GM12878 (cell line): ENCODE data around the gene LATS2. TPM values are rescaled to one million over a fixed set of nuclear protein-coding genes. Genes with fewer than 3 reads are reported as not detected.

Experiments used
- ATAC-seq: fragments of 200-7000 bp; cut with Tn5 transposase; 3 replicates; pipeline ENCODE4 v1.9.1; 2020; ENCODE audit warnings: mild to moderate bottlenecking, moderate library complexity
- BruUV-seq: library from RNA; stranded (reverse); fragments of 400-500 nt; replicated peaks from 2 replicates; lab custom pipeline; 2021; lab: Mats Ljungman, UMichigan
- CTCF ChIA-PET: fragments of 300-600 bp; sonication (Branson Sonifier 250); formaldehyde crosslinking; extraction: SDS; loops from one replicate; lab custom pipeline; 2021; ENCODE audit warnings: inconsistent platforms; lab: Yijun Ruan, JAX
- POLR2A ChIA-PET: fragments of 350-600 bp; formaldehyde crosslinking; extraction: SDS; loops from one replicate; lab custom pipeline; 2021; ENCODE audit warnings: inconsistent platforms; lab: Charles Lee
- RAD21 ChIA-PET: fragments of 300-600 bp; sonication (Branson Sonifier 250); formaldehyde crosslinking; loops from one replicate; lab custom pipeline; 2023; ENCODE audit warnings: antibody characterized with exemption; ENCODE audit not compliant: unreplicated experiment; lab: Charles Lee
- SMC1A ChIA-PET: fragments of 300-600 bp; sonication (Branson Sonifier 250); formaldehyde crosslinking; loops from one replicate; lab custom pipeline; 2023; ENCODE audit not compliant: unreplicated experiment, uncharacterized antibody; lab: Charles Lee
- DNase-seq: peaks from one replicate; pipeline ENCODE4 v3.0.0-alpha.2; 2011; ENCODE audit warnings: low read depth, low spot score
- FAIRE-seq: peaks from 3 replicates; lab custom pipeline; 2011; peaks lifted over from hg19 to GRCh38; lab: Jason Lieb, UNC
- H2AFZ ChIP-seq: 2 replicates; pipeline ENCODE4 v1.6.0; 2011; ENCODE audit warnings: low read depth, low read length, control low read depth; ENCODE audit not compliant: control insufficient read depth
- H3K27ac ChIP-seq: 2 replicates; pipeline ENCODE4 v1.5.1; 2011; ENCODE audit warnings: control low read depth; ENCODE audit not compliant: control insufficient read depth, insufficient read depth
- H3K27me3 ChIP-seq, 2 experiments: replicated peaks in 1 of 2; 2 replicates each; pipeline versions ENCODE4 v1.6.0 to v1.6.1; 2011; ENCODE audit warnings: low read length in 1 of 2; ENCODE audit not compliant: control insufficient read depth in 2 of 2, insufficient read depth in 2 of 2
- H3K36me3 ChIP-seq, 2 experiments: 2 replicates each; pipeline ENCODE4 v1.5.1; 2011; ENCODE audit warnings: low read length in 1 of 2; ENCODE audit not compliant: control insufficient read depth in 2 of 2, insufficient read depth in 2 of 2
- H3K4me1 ChIP-seq: 2 replicates; pipeline ENCODE4 v1.6.1; 2011; ENCODE audit warnings: mild to moderate bottlenecking, low read length, moderate library complexity, mixed read lengths; ENCODE audit not compliant: control insufficient read depth, insufficient read depth
- H3K4me2 ChIP-seq: 2 replicates; pipeline ENCODE4 v1.6.0; 2011; ENCODE audit warnings: control low read depth; ENCODE audit not compliant: control insufficient read depth, insufficient read depth
- H3K4me3 ChIP-seq: fragments of 200-600 bp; sonication (generic); 2 replicates; pipeline ENCODE4 v1.5.1; 2016
- H3K79me2 ChIP-seq: 2 replicates; pipeline ENCODE4 v1.6.0; 2011; ENCODE audit warnings: low read length; ENCODE audit not compliant: control insufficient read depth, insufficient read depth
- H3K9ac ChIP-seq: 2 replicates; pipeline ENCODE4 v1.8.0; 2011; ENCODE audit warnings: low read length, control low read depth, mixed read lengths; ENCODE audit not compliant: control insufficient read depth, insufficient read depth
- H3K9me3 ChIP-seq: replicated peaks from 3 replicates; pipeline ENCODE4 v1.5.1; 2011; ENCODE audit warnings: mild to moderate bottlenecking, low read length; ENCODE audit not compliant: control insufficient read depth, insufficient read depth
- H4K20me1 ChIP-seq: 2 replicates; pipeline ENCODE4 v1.6.0; 2011; ENCODE audit not compliant: control insufficient read depth, insufficient read depth
- ATF3 ChIP-seq: IDR thresholded peaks from 2 replicates; pipeline ENCODE4 v1.6.1; 2011; ENCODE audit warnings: low read depth, mild to moderate bottlenecking, low read length, moderate library complexity, borderline replicate concordance; ENCODE audit errors: extremely low read depth
- BCL11A ChIP-seq: IDR thresholded peaks from 2 replicates; pipeline ENCODE4 v1.6.1; 2011; ENCODE audit warnings: low read depth, low read length
- CEBPB ChIP-seq, 2 experiments: fragments of 150-350 bp in 1 of 2; IDR thresholded peaks; 2 replicates each; pipeline ENCODE4 v1.6.1; 2012 to 2014; ENCODE audit warnings: low read depth in 2 of 2, low read length in 2 of 2, borderline replicate concordance in 1 of 2, inconsistent platforms in 1 of 2
- CREB1 ChIP-seq: IDR thresholded peaks from 2 replicates; pipeline ENCODE4 v1.6.1; 2012; ENCODE audit warnings: low read depth, mild to moderate bottlenecking, inconsistent platforms
- DPF2 ChIP-seq: fragments of 450-650 bp; IDR thresholded peaks from 2 replicates; pipeline ENCODE4 v1.6.1; 2017; ENCODE audit warnings: mild to moderate bottlenecking
- FOXK2 ChIP-seq: fragments of 450-650 bp; IDR thresholded peaks from 2 replicates; pipeline ENCODE4 v1.6.1; 2017; ENCODE audit warnings: mild to moderate bottlenecking, moderate library complexity
- HDGF ChIP-seq: fragments of 450-650 bp; IDR thresholded peaks from 2 replicates; pipeline ENCODE4 v1.6.1; 2016; ENCODE audit warnings: antibody characterized with exemption
- HSF1 ChIP-seq: fragments of 150-350 bp; IDR thresholded peaks from 2 replicates; pipeline ENCODE4 v1.6.1; 2014; ENCODE audit warnings: mild to moderate bottlenecking, low read depth, low read length
- IKZF2 ChIP-seq, 2 experiments: fragments of 450-650 bp; IDR thresholded peaks; 2 replicates each; pipeline ENCODE4 v1.6.1; 2017; ENCODE audit warnings: mild to moderate bottlenecking in 2 of 2, moderate library complexity in 2 of 2
- KAT2A ChIP-seq: conservative IDR thresholded peaks from 2 replicates; pipeline ENCODE4 v1.6.1; 2011; ENCODE audit warnings: low read depth, low read length; ENCODE audit not compliant: control insufficient read depth
- POLR2AphosphoS5 ChIP-seq: IDR thresholded peaks from 2 replicates; pipeline ENCODE4 v1.6.1; 2011; ENCODE audit warnings: mild to moderate bottlenecking, low read length, inconsistent platforms
- RELA ChIP-seq: fragments of 450-650 bp; IDR thresholded peaks from 2 replicates; pipeline ENCODE4 v1.8.0; 2014; ENCODE audit warnings: borderline replicate concordance; ENCODE audit not compliant: partially characterized antibody
- SMAD1 ChIP-seq: fragments of 450-650 bp; IDR thresholded peaks from 2 replicates; pipeline ENCODE4 v1.6.1; 2018; ENCODE audit warnings: mild to moderate bottlenecking, low read depth; ENCODE audit not compliant: partially characterized antibody
- SMAD5 ChIP-seq: IDR thresholded peaks from 2 replicates; pipeline ENCODE4 v1.6.1; 2016; ENCODE audit warnings: antibody characterized with exemption, low read depth
- TAF1 ChIP-seq: IDR thresholded peaks from 2 replicates; pipeline ENCODE4 v1.6.1; 2011; ENCODE audit warnings: mild to moderate bottlenecking, low read depth, low read length, borderline replicate concordance
- YY1 ChIP-seq: IDR thresholded peaks from 2 replicates; pipeline ENCODE4 v1.6.1; 2011; ENCODE audit warnings: low read depth, mild to moderate bottlenecking, low read length
- ZNF274 ChIP-seq: IDR thresholded peaks from one replicate; pipeline ENCODE4 v1.8.0; 2011; ENCODE audit not compliant: insufficient read length, insufficient read depth
- WGBS: methylation state at CpG from one replicate; pipeline ENCODE4 v1.1.6; 2016; ENCODE audit warnings: low lambda C conversion rate; ENCODE audit not compliant: insufficient replicate concordance, insufficient coverage; ENCODE audit errors: missing lambda C conversion rate; 5-methylcytosine and 5-hydroxymethylcytosine counted together
- in situ Hi-C: fragments of 300-500 bp; cut with MboI; formaldehyde crosslinking; loops from 9 replicates; pipeline ENCODE4 v1.14.3; 2018; ENCODE audit warnings: mixed read lengths
- intact Hi-C: fragments of 100-400 bp; cut with micrococcal nuclease; formaldehyde crosslinking; loops from one replicate; pipeline ENCODE4 v1.14.2; 2022; ENCODE audit not compliant: unreplicated experiment
- polyA plus RNA-seq, 11 experiments: library from polyadenylated mRNA; depleted of rRNA in 4 of 11; unstranded in 6 of 11; stranded (reverse) in 5 of 11; fragments of >200 nt; fragmentation: Nextera tagmentation in 4 of 11; fragmentation: Illumina TruSeq in 1 of 11; extraction: Ambion mirVana in 4 of 11; extraction: Trizol in 1 of 11; gene quantifications; 1 replicate in 1 of 11; 2 replicates in 10 of 11; pipeline versions ENCODE4 v1.2.1 to v1.2.3, GENCODE V29; 2011 to 2016; ENCODE audit warnings: inconsistent platforms in 2 of 11, missing spikeins in 2 of 11, low read depth in 1 of 11
- total RNA-seq, 4 experiments: library from RNA; depleted of rRNA in 3 of 4; stranded (reverse); fragments of >200 nt in 3 of 4; fragmentation: Illumina TruSeq in 1 of 4; extraction: Trizol in 1 of 4; gene quantifications; 2 replicates each; pipeline versions ENCODE4 v1.2.1 to v1.2.3, GENCODE V29; 2013 to 2021

LATS2 gene
- total and polyA plus RNA-seq, 10 of the 15 experiments (the other 5 are each of a cell fraction or from before 2014, with no cell fraction given): 0.90 to 7.8 (median 2.0) TPM

DNA sequence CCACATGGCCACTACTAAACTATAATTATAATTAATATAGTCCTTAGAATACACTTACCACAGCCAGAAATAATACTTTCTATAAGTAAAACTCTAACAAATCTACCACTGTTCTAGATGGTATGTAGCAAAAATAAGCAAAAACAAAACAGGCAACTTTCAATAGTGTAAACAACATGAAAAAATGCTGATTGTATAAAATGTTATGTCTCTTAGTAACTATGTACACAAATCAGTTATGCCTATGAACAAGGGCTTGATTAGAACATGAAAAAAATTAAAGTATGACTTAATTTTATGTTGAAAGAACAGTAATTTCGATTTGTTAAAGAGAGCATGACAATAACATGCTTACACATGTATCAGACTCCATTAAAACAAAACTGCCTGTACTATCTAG, 60.7 kb downstream of the LATS2 start:
- POLR2A ChIA-PET: no interaction called here
- no peaks in the 10 kb centered on the region for H3K27me3 ChIP-seq
- ATAC-seq (no peak), FAIRE-seq (no peak), DNase-seq (no peak)
- in situ Hi-C loops: no loop called here
- H3K9me3 ChIP-seq: no peaks in the 10 kb centered on the region
- CTCF ChIA-PET: no interaction called here
- no peak overlapping the region for H2AFZ ChIP-seq
- H3K4me1 ChIP-seq: no peaks in the 10 kb centered on the region
- no peaks in the 10 kb centered on the region; a peak in 1 of 4 replicates for H3K36me3 ChIP-seq
- WGBS: 3% methylated on average over 1 of the region's 1 CpG
- BruUV-seq: no TSS peak
- RAD21 ChIA-PET: no interaction called here
- no peaks in the 10 kb centered on the region for H4K20me1 ChIP-seq
- no peak overlapping the region for H3K4me2 ChIP-seq
- intact Hi-C loops: no loop called here
- no peak for TF ChIP-seq SMAD1
- TF ChIP-seq IKZF2 (IDR thresholded peaks at IDR 0.05): no peak
- TF ChIP-seq YY1: no peak
- TF ChIP-seq, all 136 proteins: peak for 0
- Histone ChIP-seq H3K9ac (no peak overlapping the region), H3K27ac (no peak overlapping the region), H3K4me3 (no peak overlapping the region), H3K79me2 (no peaks in the 10 kb centered on the region)
- SMC1A ChIA-PET: no interaction called here

DNA sequence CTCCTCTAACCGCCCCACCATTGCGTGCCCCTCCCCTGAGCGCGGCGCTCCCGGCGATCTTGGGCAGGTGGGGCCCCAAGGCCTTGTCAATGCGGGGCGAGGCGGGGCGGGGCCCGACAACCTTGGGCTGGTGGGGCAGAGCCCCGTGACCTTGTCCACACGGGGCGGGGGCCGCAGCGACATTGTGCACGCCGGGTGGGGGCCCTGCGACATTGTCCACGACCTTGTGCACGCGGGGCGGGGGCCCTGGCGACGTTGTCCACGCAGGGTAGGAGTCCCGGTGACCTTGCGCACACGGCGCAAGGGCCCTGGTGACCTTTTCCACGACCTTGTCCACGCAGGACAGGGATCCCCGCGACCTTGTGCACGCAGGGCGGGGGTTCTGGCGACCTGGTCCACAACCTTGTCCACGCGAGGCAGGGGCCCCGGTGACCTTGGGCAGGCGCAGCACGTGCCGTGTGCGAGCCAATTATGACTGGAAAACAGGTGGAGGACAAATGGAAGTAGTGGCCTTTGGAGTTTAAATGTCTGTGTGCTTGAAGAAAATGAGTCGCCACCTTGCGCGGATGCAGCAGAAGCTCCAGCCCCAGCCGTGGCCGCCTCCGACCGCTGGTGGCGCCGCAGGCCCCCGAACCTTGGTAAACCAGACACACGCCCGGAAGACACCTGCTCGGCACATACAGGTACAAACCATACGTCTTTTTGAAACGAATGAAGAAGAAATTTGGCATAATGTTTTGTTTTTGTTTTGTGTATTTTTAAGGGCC, 62.6 kb downstream of the LATS2 start:
- in situ Hi-C loops (no loop called here), intact Hi-C loops (no loop called here)
- Histone ChIP-seq H3K4me3 (no peak overlapping the region), H3K9ac (no peak overlapping the region), H3K36me3 (no peaks in the 10 kb centered on the region; a peak in 1 of 4 replicates), H3K27me3 (no peaks in the 10 kb centered on the region), H3K27ac (no peak overlapping the region), H3K79me2 (no peaks in the 10 kb centered on the region), H2AFZ (no peak overlapping the region), H3K4me2 (no peak overlapping the region), H4K20me1 (no peaks in the 10 kb centered on the region), H3K9me3 (no peaks in the 10 kb centered on the region), H3K4me1 (no peaks in the 10 kb centered on the region)
- CTCF ChIA-PET: no interaction called here
- RAD21 ChIA-PET: no interaction called here
- ATAC-seq (no peak), FAIRE-seq (no peak), DNase-seq (no peak)
- SMC1A ChIA-PET: no interaction called here
- POLR2A ChIA-PET: no interaction called here
- no TSS peak for BruUV-seq
- WGBS: 96% methylated on average over 57 of the region's 60 CpGs
- TF ChIP-seq CEBPB (IDR thresholded peaks at IDR 0.05; ENCODE audit: borderline replicate concordance in 1 of 2, low read depth in 2 of 2, low read length in 2 of 2) (no peak), CREB1 (no peak), KAT2A (no peak), HSF1 (no peak), BCL11A (no peak), ATF3 (no peak), TAF1 (no peak), SMAD5 (no peak), ZNF274 (no peak), HDGF (no peak), SMAD1 (no peak), FOXK2 (no peak), POLR2AphosphoS5 (no peak), RELA (no peak), DPF2 (no peak)
